ENCODE results near the gene F2RL1. TPM values are rescaled to one million over a fixed set of nuclear protein-coding genes. Genes with fewer than 3 reads are reported as not detected.
"Not testable (repeated sequence)": the region's sequence is repeated elsewhere in the genome, so short reads cannot be mapped to it uniquely, and the experiment has no call there.

The F2RL1 gene
- total RNA-seq, 2 experiments from 2014 or later: 1.8 to 2.2 TPM

- ATAC-seq (no peak), DNase-seq (no peak)
- Mint-ChIP-seq H3K9me3 (no peaks in the 10 kb centered on the region), H3K27ac (no peak overlapping the region), H3K4me1 (ENCODE audit: low read depth) (no peaks in the 10 kb centered on the region), H3K4me3 (no peak overlapping the region), H3K27me3 (peaks cover 3% of the 10 kb centered on the region), H3K36me3 (ENCODE audit: low read depth) (no peaks in the 10 kb centered on the region)
- ChIA-PET POLR2A (no interaction called here), CTCF (no interaction called here)
- intact Hi-C loops (cut with micrococcal nuclease): no loop called here
- TF ChIP-seq CTCF (IDR thresholded peaks at IDR 0.05): no peak
These were observed 37.1 kb upstream of the F2RL1 start for GRCh38 chr5:76781775-76782174.

GRCh38 chr5:76782444-76782843, 36.4 kb upstream of the F2RL1 start:
- H3K4me1 Mint-ChIP-seq (ENCODE audit: low read depth): no peaks in the 10 kb centered on the region
- no peaks in the 10 kb centered on the region for H3K36me3 Mint-ChIP-seq (ENCODE audit: low read depth)
- peaks cover 3% of the 10 kb centered on the region for H3K27me3 Mint-ChIP-seq
- POLR2A ChIA-PET: no interaction called here
- intact Hi-C loops (cut with micrococcal nuclease): no loop called here
- TF ChIP-seq CTCF (IDR thresholded peaks at IDR 0.05): no peak
- no peaks in the 10 kb centered on the region for H3K9me3 Mint-ChIP-seq
- DNase-seq (no peak), ATAC-seq (no peak)
- no peak overlapping the region for H3K27ac Mint-ChIP-seq
- CTCF ChIA-PET: interaction anchor here (2.5 kb wide), 1 partner anchor 8 kb away, joined by 11 read pairs; no protein-coding TSS in a partner anchor
- no peak overlapping the region for H3K4me3 Mint-ChIP-seq

- H3K27ac Mint-ChIP-seq: no peak overlapping the region
- no peaks in the 10 kb centered on the region for H3K36me3 Mint-ChIP-seq (ENCODE audit: low read depth)
- CTCF ChIA-PET: interaction anchor here (0.6 kb wide), 1 partner anchor 387 kb away, joined by 3 read pairs; no protein-coding TSS in a partner anchor
These were observed 31.6 kb upstream of the F2RL1 start for GRCh38 chr5:76787237-76787636.

GRCh38 chr5:76788362-76788761, 30.5 kb upstream of the F2RL1 start:
- Mint-ChIP-seq H3K4me3 (no peak overlapping the region), H3K27me3 (peaks cover 3% of the 10 kb centered on the region), H3K27ac (no peak overlapping the region), H3K4me1 (ENCODE audit: low read depth) (peaks cover 13% of the 10 kb centered on the region), H3K36me3 (ENCODE audit: low read depth) (no peaks in the 10 kb centered on the region), H3K9me3 (no peaks in the 10 kb centered on the region)
- TF ChIP-seq CTCF (IDR thresholded peaks at IDR 0.05): no peak
- CTCF ChIA-PET: interaction anchor here (0.9 kb wide), 1 partner anchor 13 kb away, joined by 3 read pairs; no protein-coding TSS in a partner anchor
- ATAC-seq: no peak
- DNase-seq: no peak
- intact Hi-C loops (cut with micrococcal nuclease): no loop called here
- POLR2A ChIA-PET: no interaction called here

More at GRCh38 chr5:76787237-76787636, 31.6 kb upstream of the F2RL1 start:
- Mint-ChIP-seq H3K4me1 (ENCODE audit: low read depth) (peaks cover 13% of the 10 kb centered on the region), H3K27me3 (peaks cover 3% of the 10 kb centered on the region), H3K9me3 (no peaks in the 10 kb centered on the region), H3K4me3 (no peak overlapping the region)
- DNase-seq (no peak), ATAC-seq (no peak)
- no peak for TF ChIP-seq CTCF (IDR thresholded peaks at IDR 0.05)
- POLR2A ChIA-PET: no interaction called here
- intact Hi-C loops (cut with micrococcal nuclease): no loop called here

GRCh38 chr5:76789275-76789674, 29.6 kb upstream of the F2RL1 start:
- ATAC-seq; H3K27me3 Mint-ChIP-seq; intact Hi-C loops (cut with micrococcal nuclease); H3K27ac Mint-ChIP-seq; POLR2A ChIA-PET; H3K36me3 Mint-ChIP-seq (ENCODE audit: low read depth); H3K4me3 Mint-ChIP-seq; H3K9me3 Mint-ChIP-seq; DNase-seq: not testable (repeated sequence)
- H3K4me1 Mint-ChIP-seq (ENCODE audit: low read depth): peaks cover 13% of the 10 kb centered on the region
- CTCF ChIA-PET: interaction anchor here (3.3 kb wide), 1 partner anchor 15 kb away, joined by 25 read pairs; no protein-coding TSS in a partner anchor

All from activated CD8-positive, alpha-beta T cell treated with anti-CD3 and anti-CD28 coated beads for 36 hours (primary cell).